Neural progenitor cell (in vitro differentiated cells): ENCODE data around the gene CACNA1B. TPM values are rescaled to one million over a fixed set of nuclear protein-coding genes. Genes with fewer than 3 reads are reported as not detected.

Source experiments
- DNase-seq: peaks from one replicate; pipeline ENCODE4 v3.0.0-alpha.2; 2016; ENCODE audit warnings: low spot score
- H2AFZ ChIP-seq: fragments of 200-600 bp; sonication (generic); replicated peaks from 2 replicates; pipeline ENCODE4 v1.6.1; 2016; ENCODE audit warnings: antibody characterized with exemption
- H3F3A ChIP-seq: fragments of 200-600 bp; sonication (generic); 2 replicates; pipeline ENCODE4 v1.6.1; 2016; ENCODE audit warnings: antibody characterized with exemption, low read depth
- H3K27ac ChIP-seq: fragments of 200-600 bp; sonication (generic); 2 replicates; pipeline ENCODE4 v1.5.1; 2016; ENCODE audit warnings: mild to moderate bottlenecking
- H3K27me3 ChIP-seq: fragments of 200-600 bp; sonication (generic); 2 replicates; pipeline ENCODE4 v1.6.1; 2016; ENCODE audit warnings: mild to moderate bottlenecking, moderate library complexity
- H3K36me3 ChIP-seq: fragments of 200-600 bp; sonication (generic); 2 replicates; pipeline ENCODE4 v1.5.1; 2016
- H3K4me1 ChIP-seq: fragments of 200-600 bp; sonication (generic); 2 replicates; pipeline ENCODE4 v1.6.1; 2016; ENCODE audit warnings: mixed run types
- H3K4me2 ChIP-seq: fragments of 200-600 bp; sonication (generic); 2 replicates; pipeline ENCODE4 v1.6.1; 2016
- H3K4me3 ChIP-seq: fragments of 200-600 bp; sonication (generic); 2 replicates; pipeline ENCODE4 v1.5.1; 2016
- H3K79me2 ChIP-seq: fragments of 200-600 bp; sonication (generic); 2 replicates; pipeline ENCODE4 v1.6.1; 2016; ENCODE audit warnings: low read depth
- H3K9ac ChIP-seq: fragments of 200-600 bp; sonication (generic); 2 replicates; pipeline ENCODE4 v1.6.1; 2016
- H3K9me3 ChIP-seq: fragments of 200-600 bp; sonication (generic); 2 replicates; pipeline ENCODE4 v1.5.1; 2016; ENCODE audit warnings: low read depth
- H4K20me1 ChIP-seq: fragments of 200-600 bp; sonication (generic); 2 replicates; pipeline ENCODE4 v1.6.1; 2016; ENCODE audit warnings: low read depth
- H3K27ac Mint-ChIP-seq: 3 replicates; pipeline ENCODE4 v1.8.0; 2021; ENCODE audit warnings: mixed read lengths
- H3K27me3 Mint-ChIP-seq: 2 replicates; pipeline ENCODE4 v1.8.0; 2022; ENCODE audit warnings: low read depth, mild to moderate bottlenecking, inconsistent platforms, moderate library complexity, mixed read lengths; ENCODE audit not compliant: insufficient read depth
- H3K36me3 Mint-ChIP-seq: 3 replicates; pipeline ENCODE4 v1.8.0; 2021; ENCODE audit warnings: mixed read lengths
- H3K4me1 Mint-ChIP-seq: 3 replicates; pipeline ENCODE4 v1.8.0; 2021; ENCODE audit warnings: mixed read lengths
- H3K4me3 Mint-ChIP-seq: 3 replicates; pipeline ENCODE4 v1.8.0; 2021; ENCODE audit warnings: mild to moderate bottlenecking, moderate library complexity, mixed read lengths
- H3K9me3 Mint-ChIP-seq: 3 replicates; pipeline ENCODE4 v1.8.0; 2020; ENCODE audit warnings: mixed read lengths
- CTCF ChIP-seq: fragments of 200-600 bp; sonication (generic); IDR thresholded peaks from 2 replicates; pipeline ENCODE4 v1.5.1; 2017; ENCODE audit warnings: antibody characterized with exemption, mild to moderate bottlenecking
- EZH2 ChIP-seq: fragments of 200-600 bp; sonication (generic); IDR thresholded peaks from 2 replicates; pipeline ENCODE4 v1.6.1; 2017; ENCODE audit warnings: antibody characterized with exemption, mild to moderate bottlenecking, moderate library complexity
- EZH2phosphoT487 ChIP-seq: fragments of 200-600 bp; sonication (generic); IDR thresholded peaks from 2 replicates; pipeline ENCODE4 v1.6.1; 2017; ENCODE audit warnings: antibody characterized with exemption
- total RNA-seq: library from RNA; depleted of rRNA; stranded (reverse); fragments of >200 nt; gene quantifications from 2 replicates; pipeline ENCODE4 v1.2.3, GENCODE V29; 2015; ENCODE audit warnings: low replicate concordance

The CACNA1B gene
- total RNA-seq, 1 donor from 2014 or later, result 0.30 TPM

GRCh38 chr9:137946993-137947392 lies 69.4 kb downstream of the CACNA1B start:
- Mint-ChIP-seq H3K27ac (no peak overlapping the region), H3K9me3 (peaks cover 39% of the 10 kb centered on the region), H3K4me1 (no peaks in the 10 kb centered on the region), H3K27me3 (no peaks in the 10 kb centered on the region), H3K4me3 (no peak overlapping the region), H3K36me3 (peaks cover 1% of the 10 kb centered on the region)
- peaks cover 25% of the 10 kb centered on the region for H3K9me3 ChIP-seq
- no peak overlapping the region for H2AFZ ChIP-seq
- no peak overlapping the region for H3K4me3 ChIP-seq
- no peak for DNase-seq
- TF ChIP-seq CTCF (no peak), EZH2phosphoT487 (no peak), EZH2 (no peak)
- peaks cover 9% of the 10 kb centered on the region for H3F3A ChIP-seq
- no peaks in the 10 kb centered on the region for H4K20me1 ChIP-seq
- H3K27me3 ChIP-seq, result no peaks in the 10 kb centered on the region
- no peak overlapping the region for H3K27ac ChIP-seq
- no peaks in the 10 kb centered on the region for H3K4me1 ChIP-seq
- H3K9ac ChIP-seq, result no peak overlapping the region
- no peaks in the 10 kb centered on the region for H3K36me3 ChIP-seq
- H3K79me2 ChIP-seq, result no peaks in the 10 kb centered on the region
- H3K4me2 ChIP-seq, result no peak overlapping the region

- H3K27ac ChIP-seq, result no peak overlapping the region
- no peaks in the 10 kb centered on the region for H4K20me1 ChIP-seq
- H3K4me1 ChIP-seq, result no peaks in the 10 kb centered on the region
- Mint-ChIP-seq H3K9me3 (peaks cover 27% of the 10 kb centered on the region), H3K36me3 (no peaks in the 10 kb centered on the region), H3K27me3 (no peaks in the 10 kb centered on the region), H3K4me1 (peaks cover 3% of the 10 kb centered on the region), H3K4me3 (no peak overlapping the region), H3K27ac (no peak overlapping the region)
- H3F3A ChIP-seq, result peaks cover 9% of the 10 kb centered on the region
- no peaks in the 10 kb centered on the region for H3K36me3 ChIP-seq
- peaks cover 25% of the 10 kb centered on the region for H3K9me3 ChIP-seq
- H3K4me3 ChIP-seq, result no peak overlapping the region
- H2AFZ ChIP-seq, result no peak overlapping the region
- no peaks in the 10 kb centered on the region for H3K79me2 ChIP-seq
- TF ChIP-seq EZH2 (no peak), CTCF (no peak), EZH2phosphoT487 (no peak)
- no peak for DNase-seq
- no peaks in the 10 kb centered on the region for H3K27me3 ChIP-seq
- no peak overlapping the region for H3K4me2 ChIP-seq
- H3K9ac ChIP-seq, result no peak overlapping the region
Observed at GRCh38 chr9:137948642-137949041, 71.1 kb downstream of the CACNA1B start.

- no peak overlapping the region for H3K9ac ChIP-seq
- Mint-ChIP-seq H3K9me3 (peaks cover 23% of the 10 kb centered on the region), H3K4me1 (peaks cover 4% of the 10 kb centered on the region), H3K36me3 (no peaks in the 10 kb centered on the region), H3K27me3 (no peaks in the 10 kb centered on the region), H3K4me3 (no peak overlapping the region), H3K27ac (no peak overlapping the region)
- H3K79me2 ChIP-seq, result no peaks in the 10 kb centered on the region
- no peaks in the 10 kb centered on the region for H3K27me3 ChIP-seq
- no peak overlapping the region for H3K27ac ChIP-seq
- no peaks in the 10 kb centered on the region for H3K36me3 ChIP-seq
- DNase-seq, result no peak
- TF ChIP-seq CTCF, result no peak
- H2AFZ ChIP-seq, result no peak overlapping the region
- H3K9me3 ChIP-seq, result peaks cover 22% of the 10 kb centered on the region
- H3F3A ChIP-seq, result peaks cover 9% of the 10 kb centered on the region
- no peak overlapping the region for H3K4me2 ChIP-seq
- H3K4me3 ChIP-seq, result no peak overlapping the region
- H3K4me1 ChIP-seq, result no peaks in the 10 kb centered on the region
- no peaks in the 10 kb centered on the region for H4K20me1 ChIP-seq
Observed at GRCh38 chr9:137949260-137949659, 71.7 kb downstream of the CACNA1B start.

DNA sequence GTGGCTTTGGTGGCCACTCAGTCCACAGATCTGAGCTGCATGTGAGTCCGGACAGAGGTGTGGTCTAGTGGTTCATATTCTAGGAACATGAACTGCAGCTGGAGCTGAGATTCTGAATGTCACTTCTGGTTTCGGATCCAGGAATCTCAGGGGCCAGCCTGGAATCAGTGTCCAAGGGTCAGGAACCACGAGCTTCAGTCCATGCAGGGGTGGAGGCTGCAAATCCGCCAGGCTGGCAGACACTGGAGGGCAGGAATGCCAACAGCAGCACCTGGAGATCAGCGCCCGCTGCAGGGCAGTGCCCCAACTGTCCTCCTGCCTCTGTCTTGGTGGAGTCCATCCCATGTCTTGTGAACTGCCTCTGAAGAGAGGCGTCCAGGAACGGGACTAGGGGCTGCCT lies 73.5 kb downstream of the CACNA1B start:
- H3K9me3 ChIP-seq, result peaks cover 6% of the 10 kb centered on the region
- no peak for DNase-seq
- H3K36me3 Mint-ChIP-seq, result no peaks in the 10 kb centered on the region

More for the DNA sequence above, 73.5 kb downstream of the CACNA1B start:
- Mint-ChIP-seq H3K27ac (no peak overlapping the region), H3K4me1 (peaks cover 5% of the 10 kb centered on the region), H3K27me3 (no peaks in the 10 kb centered on the region), H3K4me3 (no peak overlapping the region), H3K9me3 (peaks cover 14% of the 10 kb centered on the region)
- no peak overlapping the region for H3K4me3 ChIP-seq
- H3K36me3 ChIP-seq, result no peaks in the 10 kb centered on the region
- no peaks in the 10 kb centered on the region for H3K79me2 ChIP-seq
- H3K27me3 ChIP-seq, result no peaks in the 10 kb centered on the region
- H4K20me1 ChIP-seq, result no peaks in the 10 kb centered on the region
- no peak overlapping the region for H3K9ac ChIP-seq
- no peak overlapping the region for H2AFZ ChIP-seq
- H3F3A ChIP-seq, result peaks cover 4% of the 10 kb centered on the region
- H3K4me1 ChIP-seq, result no peaks in the 10 kb centered on the region
- H3K27ac ChIP-seq, result no peak overlapping the region
- TF ChIP-seq EZH2 (no peak), CTCF (no peak), EZH2phosphoT487 (no peak)
- no peak overlapping the region for H3K4me2 ChIP-seq
